Measurements from ENCODE around the gene ADGRL3.
A peak's percentile ranks its signal among the peaks of the same experiment; 100 is the strongest.
"Not testable (repeated sequence)": the region's sequence is repeated elsewhere in the genome, so short reads cannot be mapped to it uniquely, and the experiment has no call there.

ADGRL3 gene

DNA sequence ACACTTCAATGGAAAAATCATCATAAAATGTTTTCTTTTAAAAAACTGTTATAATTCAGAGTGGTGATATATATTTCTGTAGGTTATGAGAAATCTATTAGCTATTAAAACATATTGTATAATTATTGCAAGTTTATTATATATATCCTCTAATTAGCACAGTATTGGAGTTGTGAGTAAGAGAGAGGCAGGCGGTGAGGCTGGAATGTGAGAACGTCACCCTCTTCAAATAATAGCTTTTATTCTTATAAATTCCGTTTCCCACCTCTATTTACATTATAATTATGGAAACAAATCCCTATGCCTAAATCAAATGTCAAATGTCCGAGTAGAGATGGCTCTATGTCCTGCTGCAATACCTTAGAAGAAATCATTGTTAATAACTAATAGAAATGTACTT, 292.9 kb downstream of the ADGRL3 start:
- no peak for DNase-seq

- DNase-seq = no peak
Measured at GRCh38 chr4:61493470-61493869, 293.3 kb downstream of the ADGRL3 start.

DNA sequence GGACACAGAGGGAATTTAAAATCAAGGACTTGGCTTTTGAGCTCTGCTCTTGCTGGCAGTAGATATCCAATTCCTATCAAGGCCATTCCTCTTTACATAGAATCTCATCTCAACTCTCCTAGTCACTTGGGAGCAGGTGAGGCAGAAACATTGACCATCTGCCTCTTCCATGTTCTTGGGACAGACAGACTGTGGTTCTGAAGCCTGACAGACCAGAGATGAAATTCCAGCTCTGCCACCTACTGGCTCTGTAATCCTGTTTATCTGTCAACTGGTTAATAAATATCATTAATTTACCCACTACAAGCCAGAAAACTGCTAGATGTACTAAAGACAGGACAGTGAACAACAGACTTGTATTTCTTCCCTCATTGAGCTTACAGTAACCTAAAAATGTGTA, 300.8 kb downstream of the ADGRL3 start:
- DNase-seq = peak in 6 of 58 donors; percentile 0 to 10 (median 6)

GRCh38 chr4:61501812-61502211, 301.7 kb downstream of the ADGRL3 start:
- DNase-seq = no peak

DNA sequence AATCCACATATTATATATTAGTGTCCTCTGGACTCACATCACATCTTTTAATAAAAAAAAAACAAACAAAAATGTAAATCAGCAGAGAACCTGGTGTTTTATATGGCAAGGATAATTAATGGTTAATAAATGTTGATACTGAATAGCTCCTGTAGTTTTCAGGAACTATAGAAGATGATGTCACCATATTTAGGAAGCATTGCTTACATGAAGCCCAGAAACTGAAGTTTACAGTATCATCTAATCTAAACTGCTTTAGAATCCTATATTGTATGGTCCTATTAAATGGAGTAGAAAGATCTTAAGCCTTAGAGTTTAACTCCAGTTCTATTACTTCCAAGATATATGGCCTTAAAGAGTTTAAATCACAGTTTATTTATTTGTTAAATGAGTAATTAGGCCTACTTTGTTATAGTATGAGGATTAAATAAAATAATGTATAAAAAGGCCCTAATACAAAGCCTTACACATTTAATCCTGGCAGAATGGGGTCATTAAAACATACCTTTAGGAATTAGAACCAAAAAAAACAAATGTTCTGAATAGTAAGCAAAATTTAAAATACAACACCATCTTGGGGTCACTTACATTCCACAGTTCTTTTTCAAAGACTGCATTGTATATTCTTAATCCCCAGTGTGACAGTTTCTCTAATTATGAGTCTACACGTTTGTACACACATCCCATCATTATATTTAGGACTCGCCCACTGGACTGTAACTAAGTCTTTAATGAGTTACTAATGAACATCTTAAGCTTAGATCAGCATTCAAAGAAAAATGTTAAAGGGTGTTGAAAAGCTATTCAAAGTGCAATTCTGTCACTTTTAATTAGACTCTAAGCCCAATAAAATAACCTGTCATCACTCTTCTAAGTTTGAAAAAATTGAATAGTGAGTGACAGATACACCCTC, 305.9 kb downstream of the ADGRL3 start:
- DNase-seq = no peak

GRCh38 chr4:61507091-61507490, 307.0 kb downstream of the ADGRL3 start:
- no peak for DNase-seq

DNA sequence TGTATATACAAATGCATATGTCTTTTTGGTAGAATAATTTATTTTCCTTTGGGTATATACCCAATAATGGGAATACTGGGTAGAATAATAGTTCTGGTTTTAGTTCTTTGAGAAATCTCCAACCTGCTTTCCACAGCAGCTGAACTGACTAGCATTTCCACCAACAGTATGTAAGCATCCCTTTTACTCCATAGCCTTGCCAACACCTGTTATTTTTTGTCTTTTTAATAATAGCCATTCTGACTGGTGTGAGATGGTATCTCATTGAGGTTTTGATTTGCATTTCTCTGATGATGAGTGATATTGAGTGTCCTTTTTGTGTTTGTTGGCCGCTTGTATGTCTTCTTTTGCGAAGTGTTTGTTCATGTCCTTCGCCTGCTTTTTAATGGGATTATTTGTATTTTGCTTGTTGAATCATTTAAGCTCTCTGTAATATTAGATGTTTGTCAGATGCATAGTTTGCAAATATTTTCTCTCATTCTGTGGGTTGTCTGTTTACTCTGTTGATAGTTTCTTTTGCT, 309.7 kb downstream of the ADGRL3 start:
- DNase-seq = not testable (repeated sequence)

DNA sequence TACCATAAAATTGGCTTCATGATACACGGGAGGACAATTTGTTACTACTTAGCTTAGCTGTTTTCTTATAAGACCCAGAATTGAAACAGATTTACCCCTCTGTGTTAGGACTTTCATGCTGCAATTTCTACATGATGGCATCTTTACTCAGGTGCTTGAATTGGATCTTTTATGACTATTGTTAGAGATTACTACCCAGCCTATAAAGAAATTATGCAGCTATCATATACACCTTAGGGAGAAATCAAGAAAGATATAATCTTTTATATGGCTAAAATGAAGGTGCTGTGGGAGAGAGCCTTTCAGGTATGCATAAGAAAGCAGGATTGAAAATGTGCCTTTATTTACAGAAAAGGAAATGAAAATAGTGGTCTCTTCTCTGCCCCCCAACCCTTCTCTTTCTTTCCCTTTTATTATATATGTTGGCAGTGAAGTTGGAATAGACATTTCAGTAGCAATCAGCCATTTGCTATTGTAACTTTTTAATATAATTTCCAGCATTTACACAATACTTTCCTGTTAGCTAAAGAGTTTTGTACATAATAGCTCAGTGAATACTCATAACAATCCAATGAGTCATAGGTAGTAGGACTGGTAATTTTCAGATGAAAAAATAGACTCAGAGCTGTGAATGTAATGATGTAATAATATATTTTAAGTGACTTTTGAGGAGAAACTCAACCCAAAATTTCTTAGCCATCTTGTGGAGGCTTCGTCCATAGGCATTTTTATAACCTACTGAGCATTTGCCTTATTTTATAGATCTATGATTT, 311.8 kb downstream of the ADGRL3 start:
- DNase-seq = no peak

DNA sequence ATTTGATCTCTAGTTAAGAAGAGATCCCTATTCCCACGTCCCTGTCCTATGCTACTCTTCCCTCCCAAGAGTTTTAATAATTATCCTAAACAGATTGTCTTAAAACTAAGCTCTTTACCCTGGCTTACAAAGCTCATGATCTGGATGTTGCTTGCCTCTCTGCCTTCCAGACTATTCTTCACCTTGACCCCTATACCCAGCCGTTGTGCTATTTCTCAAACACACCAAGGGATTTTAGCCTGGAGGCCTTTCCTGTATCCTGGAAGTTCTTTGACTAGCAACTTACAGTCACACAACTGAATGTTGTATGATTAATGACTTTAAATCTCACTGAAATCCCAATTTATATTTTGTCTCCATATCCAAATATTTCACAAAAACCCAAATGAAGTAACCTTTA, 314.9 kb downstream of the ADGRL3 start:
- DNase-seq = no peak

DNA sequence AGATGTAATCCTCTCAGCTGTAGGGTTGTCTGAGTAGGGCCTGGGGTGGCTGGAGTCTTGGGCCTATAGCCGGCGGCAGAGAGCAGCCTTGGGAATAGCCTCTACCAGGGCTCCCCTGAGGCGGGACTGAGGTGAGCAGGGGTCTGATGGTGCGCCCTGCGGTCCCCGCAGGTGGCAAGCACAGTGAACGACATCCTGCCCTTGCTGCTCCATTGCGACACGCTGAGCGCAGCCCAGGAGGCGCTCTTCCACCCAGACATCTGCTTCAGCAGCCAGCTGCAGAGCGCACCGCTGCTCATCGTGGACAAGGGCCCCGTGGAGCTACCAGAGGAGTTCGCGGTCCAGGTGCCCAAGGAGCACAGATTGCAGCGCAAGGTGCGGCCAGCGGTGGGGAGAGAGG, 317.0 kb downstream of the ADGRL3 start:
- no peak for DNase-seq

DNA sequence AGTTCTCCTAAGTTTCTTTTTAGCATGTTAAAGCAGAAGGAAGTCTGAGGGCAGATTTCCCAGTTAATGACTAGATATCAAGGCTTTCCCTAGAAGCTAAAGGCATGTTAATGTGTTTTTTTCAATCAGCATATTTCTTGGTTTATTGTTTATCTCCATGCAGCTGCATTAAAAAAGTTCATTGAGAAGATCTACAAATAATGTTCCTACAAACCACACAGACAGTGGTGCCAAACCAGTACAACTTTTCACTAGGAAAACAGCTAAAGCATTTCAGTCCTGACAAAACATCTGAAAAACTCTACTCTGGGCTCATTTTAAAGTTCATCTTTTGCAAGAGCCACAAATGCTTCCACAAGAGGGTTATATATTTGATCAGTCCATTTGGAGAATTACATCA, 320.0 kb downstream of the ADGRL3 start:
- DNase-seq = no peak

- DNase-seq = no peak
Measured at GRCh38 chr4:61520681-61521160, 320.6 kb downstream of the ADGRL3 start.

- no peak for DNase-seq
Measured at GRCh38 chr4:61521451-61521850, 321.3 kb downstream of the ADGRL3 start.

DNA sequence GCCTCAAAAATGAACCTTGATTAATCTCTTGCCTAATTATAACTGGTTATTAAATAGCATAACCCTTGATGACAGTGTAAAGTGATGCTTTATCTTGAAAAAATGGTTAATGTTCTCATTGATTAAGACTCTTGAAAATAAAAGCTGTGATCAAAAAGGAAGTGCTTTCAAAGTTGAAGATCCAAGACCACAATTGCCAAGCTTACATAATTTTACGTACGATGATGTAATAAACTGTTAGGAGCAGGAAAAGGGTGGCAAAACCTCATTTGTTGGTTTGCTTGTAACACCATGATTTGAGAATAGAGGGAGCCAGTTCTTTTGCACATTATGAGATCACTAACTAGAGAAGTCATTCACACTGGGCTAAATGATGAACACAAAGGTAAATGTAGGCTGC, 322.2 kb downstream of the ADGRL3 start:
- DNase-seq = no peak

GRCh38 chr4:61527888-61528287, 327.8 kb downstream of the ADGRL3 start:
- DNase-seq = no peak

- no peak for DNase-seq
Measured at GRCh38 chr4:61528595-61528994, 328.5 kb downstream of the ADGRL3 start.

DNA sequence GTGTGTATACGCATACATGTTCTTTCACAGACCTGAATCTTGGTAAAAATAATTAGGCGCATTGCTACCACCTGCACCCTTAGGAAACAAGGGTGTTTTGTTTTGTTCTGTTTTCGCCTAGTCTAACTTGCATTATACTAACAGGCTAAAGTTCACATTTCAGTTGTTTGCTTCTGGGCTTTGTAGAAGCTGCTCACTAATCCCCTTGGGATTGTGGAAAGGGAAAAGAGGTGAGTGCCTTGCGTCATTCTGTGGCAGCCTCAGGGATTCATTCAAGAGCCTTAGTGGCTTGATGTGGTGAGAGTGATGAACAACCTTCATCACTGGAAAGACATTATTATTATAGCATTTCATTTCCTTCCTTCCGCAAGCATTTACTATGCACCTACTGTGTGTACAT, 331.1 kb downstream of the ADGRL3 start:
- DNase-seq = no peak

DNA sequence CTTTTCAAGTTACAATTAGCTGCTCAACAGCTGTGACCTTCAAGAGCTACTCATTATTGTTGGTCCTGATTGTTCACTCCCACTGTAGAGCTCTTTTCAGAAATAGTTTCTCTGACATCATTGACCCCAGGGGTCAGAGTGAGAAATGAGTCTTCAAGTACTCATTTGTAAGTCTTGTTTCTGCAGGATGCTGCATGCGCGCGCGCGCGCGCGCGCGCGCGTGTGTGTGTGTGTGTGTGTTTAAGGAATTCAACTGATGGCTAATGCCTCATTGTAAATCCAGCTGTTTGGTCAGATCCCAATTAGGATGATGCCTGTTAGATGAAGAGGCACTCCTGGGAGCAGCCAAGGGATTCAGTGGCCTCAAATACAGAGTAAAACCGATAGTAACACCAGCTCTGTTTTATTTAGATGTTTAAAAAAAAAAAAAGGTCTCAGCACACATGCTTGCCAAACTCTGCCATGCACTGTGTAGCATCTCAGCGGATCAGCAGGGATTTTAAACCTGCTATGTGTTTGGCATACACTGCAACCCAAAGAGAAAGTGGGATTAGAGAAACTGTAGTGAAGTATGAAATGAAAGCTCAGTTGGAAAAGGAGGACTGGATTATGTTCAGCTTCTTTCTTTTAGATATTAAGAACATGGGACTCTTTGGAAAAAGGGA, 332.3 kb downstream of the ADGRL3 start:
- peak in 1 of 58 donors; percentile 3 for DNase-seq

DNA sequence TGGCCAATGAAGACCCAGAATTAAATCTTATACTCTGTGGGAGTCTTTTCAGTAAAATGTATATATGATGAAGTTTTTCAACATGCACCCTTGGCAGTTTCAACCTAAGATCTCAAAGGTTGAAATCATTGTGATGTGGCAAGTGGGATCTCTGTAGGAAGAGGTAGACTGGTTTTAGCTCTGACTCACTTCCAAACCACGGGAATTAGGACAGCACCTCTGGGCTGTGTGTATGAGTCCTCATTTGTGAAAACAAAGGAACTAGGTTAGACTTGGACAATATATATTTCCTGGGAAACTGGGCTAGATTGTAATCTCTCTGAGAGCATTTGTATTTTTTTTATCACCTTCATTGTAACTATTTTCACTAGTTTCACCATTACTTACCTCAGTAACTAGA, 333.0 kb downstream of the ADGRL3 start:
- DNase-seq = no peak

DNA sequence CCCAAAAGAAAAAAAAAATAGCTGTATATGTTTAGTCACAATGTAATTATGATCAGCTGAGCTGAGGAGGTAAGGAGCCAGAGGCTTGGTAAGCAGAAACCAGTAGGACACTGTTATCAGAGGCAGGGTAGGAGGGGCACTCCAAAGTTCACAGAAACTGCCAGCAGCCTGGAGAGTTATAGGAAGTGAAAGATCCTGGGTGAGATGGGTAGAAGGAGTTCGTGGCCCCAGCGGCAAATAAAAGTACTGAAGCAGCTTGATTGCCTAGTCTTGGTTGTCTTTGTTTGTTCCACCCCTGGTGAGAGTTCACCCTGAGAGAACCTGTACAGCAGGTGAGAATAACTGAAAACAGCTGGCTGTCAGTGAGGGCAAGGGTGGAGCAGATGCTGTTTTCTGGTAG, 340.8 kb downstream of the ADGRL3 start:
- no peak for DNase-seq

- no peak for DNase-seq
Measured at GRCh38 chr4:61541459-61541858, 341.3 kb downstream of the ADGRL3 start.

DNA sequence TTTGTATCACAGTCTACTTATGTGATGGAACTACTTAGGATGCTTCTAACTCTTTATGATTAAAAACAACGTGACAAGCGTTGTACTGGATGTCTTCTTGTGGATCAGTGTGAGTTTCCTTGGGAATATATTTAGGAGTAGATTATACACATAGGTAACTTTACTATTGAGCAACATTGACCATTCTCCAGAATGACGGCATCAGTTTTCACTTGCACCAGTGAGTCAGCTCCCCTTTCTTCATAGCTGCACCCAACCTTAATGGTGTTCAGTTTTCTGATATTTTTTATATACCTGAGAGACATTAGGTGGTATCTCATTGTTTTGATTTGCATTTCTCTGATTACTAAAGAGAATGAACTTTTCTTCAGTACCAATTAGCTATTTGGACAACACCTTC, 343.9 kb downstream of the ADGRL3 start:
- DNase-seq = no peak
